H9 (cell line): ENCODE measurements around the gene ST13. TPM values are rescaled to one million over a fixed set of nuclear protein-coding genes. Genes with fewer than 3 reads are reported as not detected.

Experiments used
- DNase-seq: peaks from one replicate; pipeline ENCODE4 v3.0.0-alpha.2; 2017
- H2AFZ ChIP-seq: one replicate; pipeline ENCODE4 v1.6.1; 2013; ENCODE audit warnings: mild to moderate bottlenecking, low read length, control low read depth, moderate library complexity
- H2AK5ac ChIP-seq: 2 replicates; pipeline ENCODE4 v1.6.1; 2013; ENCODE audit warnings: low read length, control low read depth, mixed read lengths; ENCODE audit not compliant: insufficient read length
- H2BK120ac ChIP-seq: one replicate; pipeline ENCODE4 v1.6.1; 2013; ENCODE audit warnings: low read depth, mild to moderate bottlenecking, low read length, control low read depth, inconsistent platforms; ENCODE audit not compliant: poor library complexity, severe bottlenecking
- H2BK12ac ChIP-seq: 2 replicates; pipeline ENCODE4 v1.6.1; 2013; ENCODE audit warnings: low read length, control low read depth, mixed read lengths, low read depth; ENCODE audit not compliant: insufficient read length
- H2BK15ac ChIP-seq: 2 replicates; pipeline ENCODE4 v1.6.1; 2013; ENCODE audit warnings: low read depth, low read length, control low read depth
- H2BK20ac ChIP-seq: one replicate; pipeline ENCODE4 v1.6.1; 2013; ENCODE audit warnings: low read depth, mild to moderate bottlenecking, low read length, control low read depth, inconsistent platforms; ENCODE audit not compliant: poor library complexity, severe bottlenecking
- H2BK5ac ChIP-seq: 2 replicates; pipeline ENCODE4 v1.6.1; 2013; ENCODE audit warnings: low read length, control low read depth, mixed read lengths; ENCODE audit not compliant: insufficient read length
- H3K14ac ChIP-seq: 2 replicates; pipeline ENCODE4 v1.6.1; 2013; ENCODE audit warnings: low read length, control low read depth; ENCODE audit not compliant: insufficient read depth
- H3K18ac ChIP-seq: 2 replicates; pipeline ENCODE4 v1.6.1; 2013; ENCODE audit warnings: low read depth, mild to moderate bottlenecking, mixed read lengths, low read length, control low read depth; ENCODE audit not compliant: insufficient read length
- H3K23ac ChIP-seq: 2 replicates; pipeline ENCODE4 v1.6.1; 2013; ENCODE audit warnings: low read length, control low read depth, mixed read lengths, low read depth; ENCODE audit not compliant: insufficient read length
- H3K23me2 ChIP-seq: 2 replicates; pipeline ENCODE4 v1.6.1; 2013; ENCODE audit warnings: low read depth, mild to moderate bottlenecking, mixed read lengths, low read length, control low read depth; ENCODE audit not compliant: insufficient read length, poor library complexity, severe bottlenecking
- H3K27ac ChIP-seq: 2 replicates; pipeline ENCODE4 v1.5.1; 2013; ENCODE audit warnings: low read length, control low read depth, mixed read lengths, low read depth; ENCODE audit not compliant: insufficient read length
- H3K27me3 ChIP-seq: 2 replicates; pipeline ENCODE4 v1.6.1; 2013; ENCODE audit warnings: low read length, control low read depth, inconsistent platforms; ENCODE audit not compliant: insufficient read depth
- H3K4ac ChIP-seq: 2 replicates; pipeline ENCODE4 v1.6.1; 2013; ENCODE audit warnings: low read depth, mild to moderate bottlenecking, control low read depth, inconsistent platforms, low read length, moderate library complexity
- H3K4me1 ChIP-seq: 2 replicates; pipeline ENCODE4 v1.6.1; 2013; ENCODE audit warnings: low read length, control low read depth, inconsistent platforms; ENCODE audit not compliant: insufficient read depth
- H3K4me2 ChIP-seq: 2 replicates; pipeline ENCODE4 v1.6.1; 2013; ENCODE audit warnings: low read length, control low read depth, mixed read lengths; ENCODE audit not compliant: insufficient read length, insufficient read depth
- H3K56ac ChIP-seq: 2 replicates; pipeline ENCODE4 v1.6.1; 2013; ENCODE audit warnings: low read depth, mild to moderate bottlenecking, mixed read lengths, low read length, control low read depth; ENCODE audit not compliant: insufficient read length
- H3K79me1 ChIP-seq: 2 replicates; pipeline ENCODE4 v1.6.1; 2013; ENCODE audit warnings: low read depth, mild to moderate bottlenecking, moderate library complexity, low read length, control low read depth, inconsistent platforms; ENCODE audit not compliant: insufficient read depth, poor library complexity, severe bottlenecking
- H3K79me2 ChIP-seq: 2 replicates; pipeline ENCODE4 v1.6.1; 2013; ENCODE audit warnings: low read length, control low read depth, inconsistent platforms; ENCODE audit not compliant: insufficient read depth
- H3K9ac ChIP-seq: 2 replicates; pipeline ENCODE4 v1.6.1; 2013; ENCODE audit warnings: low read length, control low read depth, mixed read lengths; ENCODE audit not compliant: insufficient read length; ENCODE audit errors: extremely low read depth
- H3K9me3 ChIP-seq: one replicate; pipeline ENCODE4 v1.6.1; 2013; ENCODE audit warnings: low read depth, low read length, inconsistent platforms; ENCODE audit not compliant: control insufficient read depth
- H3T11ph ChIP-seq: one replicate; pipeline ENCODE4 v1.6.1; 2013; ENCODE audit warnings: mild to moderate bottlenecking, low read length, control low read depth, inconsistent platforms
- H4K20me1 ChIP-seq: one replicate; pipeline ENCODE4 v1.6.1; 2013; ENCODE audit not compliant: control insufficient read depth, insufficient read length, insufficient read depth
- H4K5ac ChIP-seq: 2 replicates; pipeline ENCODE4 v1.6.1; 2013; ENCODE audit warnings: low read depth, mild to moderate bottlenecking, mixed read lengths, low read length, control low read depth; ENCODE audit not compliant: insufficient read length
- H4K8ac ChIP-seq: replicated peaks from 2 replicates; pipeline ENCODE4 v1.6.1; 2013; ENCODE audit warnings: low read length, control low read depth, mixed read lengths, low read depth; ENCODE audit not compliant: insufficient read length
- H4K91ac ChIP-seq: 2 replicates; pipeline ENCODE4 v1.6.1; 2013; ENCODE audit warnings: low read depth, mild to moderate bottlenecking, moderate library complexity, mixed read lengths, low read length, control low read depth; ENCODE audit not compliant: insufficient read length
- H3K27ac Mint-ChIP-seq, 3 experiments: 2 replicates in 2 of 3; 3 replicates in 1 of 3; pipeline ENCODE4 v1.8.0; 2020 to 2021; ENCODE audit warnings: mixed read lengths in 3 of 3, mild to moderate bottlenecking in 1 of 3, moderate library complexity in 1 of 3
- H3K27me3 Mint-ChIP-seq: 2 replicates; pipeline ENCODE4 v1.8.0; 2021; ENCODE audit warnings: low read depth, mild to moderate bottlenecking, moderate library complexity, mixed read lengths
- H3K36me3 Mint-ChIP-seq, 3 experiments: 2 replicates in 2 of 3; 3 replicates in 1 of 3; pipeline ENCODE4 v1.8.0; 2020 to 2021; ENCODE audit warnings: low read depth in 3 of 3, mixed read lengths in 3 of 3; ENCODE audit not compliant: insufficient read depth in 1 of 3
- H3K4me1 Mint-ChIP-seq, 2 experiments: 2 replicates each; pipeline ENCODE4 v1.8.0; 2020; ENCODE audit warnings: mixed read lengths in 2 of 2
- H3K4me3 Mint-ChIP-seq, 2 experiments: 2 replicates in 1 of 2; 3 replicates in 1 of 2; pipeline ENCODE4 v1.8.0; 2020 to 2021; ENCODE audit warnings: mild to moderate bottlenecking in 2 of 2, mixed read lengths in 2 of 2, moderate library complexity in 1 of 2
- H3K9me3 Mint-ChIP-seq, 2 experiments: 2 replicates in 1 of 2; 3 replicates in 1 of 2; pipeline ENCODE4 v1.8.0; 2020; ENCODE audit warnings: mild to moderate bottlenecking in 2 of 2, mixed read lengths in 2 of 2, moderate library complexity in 1 of 2
- CTCF ChIP-seq: fragments of 200-600 bp; sonication (generic); conservative IDR thresholded peaks from 3 replicates; pipeline ENCODE4 v1.8.0; 2021; ENCODE audit warnings: antibody characterized with exemption, mild to moderate bottlenecking
- WGBS: extraction: QIAGEN DNeasy Blood & Tissue Kit; methylation state at CpG from one replicate; pipeline ENCODE4 v1.1.7; 2013; ENCODE audit warnings: missing lambda C conversion rate, low lambda C conversion rate, mixed read lengths; ENCODE audit not compliant: insufficient read length; ENCODE audit errors: extremely low coverage; 5-methylcytosine and 5-hydroxymethylcytosine counted together
- total RNA-seq: library from RNA; stranded (reverse); gene quantifications from 2 replicates; pipeline ENCODE4 v1.2.1, GENCODE V29; 2021

ST13 gene
- total RNA-seq, 1 experiment from 2014 or later, result 353 TPM

GRCh38 chr22:40818192-40818746 is 38.2 kb downstream of the ST13 start:
- H2BK15ac ChIP-seq, result no peak overlapping the region
- no peak for DNase-seq
- no peak overlapping the region for H3K23ac ChIP-seq
- H3K27ac ChIP-seq, result no peak overlapping the region
- no peak overlapping the region for H4K8ac ChIP-seq
- H2AK5ac ChIP-seq, result no peak overlapping the region
- Mint-ChIP-seq H3K27ac (peak overlapping the region; percentile 5 to 97 (median 73); a peak in 5 of 7 replicates), H3K4me3 (peak overlapping the region; percentile 96 to 97), H3K27me3 (no peaks in the 10 kb centered on the region; the same call in 1 of the 2 replicates), H3K9me3 (no peaks in the 10 kb centered on the region), H3K36me3 (peaks cover 0 to 12% (median 9%) of the 10 kb centered on the region in 3 experiments; a peak in 5 of 7 replicates), H3K4me1 (peaks cover 23% of the 10 kb centered on the region in 2 experiments)
- H3K18ac ChIP-seq, result no peak overlapping the region
- H4K91ac ChIP-seq, result no peak overlapping the region
- peaks cover 13% of the 10 kb centered on the region; the same call in 1 of the 2 replicates for H3K79me2 ChIP-seq
- no peak overlapping the region for H3T11ph ChIP-seq
- no peak overlapping the region for H2BK20ac ChIP-seq
- no peak for TF ChIP-seq CTCF
- H3K4me2 ChIP-seq, result peak overlapping the region; percentile 87
- H3K56ac ChIP-seq, result no peak overlapping the region
- no peaks in the 10 kb centered on the region for H4K20me1 ChIP-seq
- H3K27me3 ChIP-seq, result no peaks in the 10 kb centered on the region
- H4K5ac ChIP-seq, result no peak overlapping the region
- peak overlapping the region; percentile 51 for H3K9ac ChIP-seq
- no peak overlapping the region for H2BK120ac ChIP-seq
- H2BK12ac ChIP-seq, result no peak overlapping the region
- H3K23me2 ChIP-seq, result peaks cover 10% of the 10 kb centered on the region
- H3K79me1 ChIP-seq, result peaks cover 9% of the 10 kb centered on the region
- no CpG with 5 or more reads among the region's 14 CpGs for whole genome bisulfite sequencing
- H2AFZ ChIP-seq, result no peak overlapping the region
- H3K14ac ChIP-seq, result no peak overlapping the region
- H3K9me3 ChIP-seq, result no peaks in the 10 kb centered on the region
- no peak overlapping the region for H2BK5ac ChIP-seq
- H3K4ac ChIP-seq, result no peak overlapping the region
- H3K4me1 ChIP-seq, result peaks cover 3% of the 10 kb centered on the region; the same call in 1 of the 2 replicates
